Activated CD4-positive, alpha-beta memory T cell treated with anti-CD3 and anti-CD28 coated beads, Interleukin-2, amount 10 ng/mL, durations not matched to agents 7 days and 5 days (primary cell): Measurements from ENCODE around the gene DZIP1L. TPM values are rescaled to one million over a fixed set of nuclear protein-coding genes. Genes with fewer than 3 reads are reported as not detected.

Source experiments
- CTCF ChIA-PET: fragments of 350-600 bp; sonication (Branson Sonifier 250); formaldehyde crosslinking; loops from one replicate; lab custom pipeline; 2021; ENCODE audit warnings: antibody characterized with exemption, inconsistent platforms; lab: Charles Lee
- POLR2A ChIA-PET: fragments of 350-600 bp; sonication (Branson Sonifier 250); formaldehyde crosslinking; loops from one replicate; lab custom pipeline; 2021; ENCODE audit warnings: antibody characterized with exemption; lab: Charles Lee
- DNase-seq: peaks from one replicate; pipeline ENCODE4 v3.0.0-alpha.2; 2020
- H3K27ac Mint-ChIP-seq: one replicate; pipeline ENCODE4 v1.8.0; 2021; ENCODE audit warnings: mild to moderate bottlenecking, mixed read lengths
- H3K27me3 Mint-ChIP-seq: one replicate; pipeline ENCODE4 v1.8.0; 2021; ENCODE audit warnings: mixed read lengths
- H3K36me3 Mint-ChIP-seq: one replicate; pipeline ENCODE4 v1.8.0; 2021; ENCODE audit warnings: low read depth, mixed read lengths
- H3K4me1 Mint-ChIP-seq: one replicate; pipeline ENCODE4 v1.8.0; 2021; ENCODE audit warnings: mixed read lengths
- H3K4me3 Mint-ChIP-seq: one replicate; pipeline ENCODE4 v1.8.0; 2021; ENCODE audit warnings: mild to moderate bottlenecking, mixed read lengths
- H3K9me3 Mint-ChIP-seq: one replicate; pipeline ENCODE4 v1.8.0; 2021; ENCODE audit warnings: mixed read lengths
- total RNA-seq, 2 experiments: library from RNA; stranded (reverse); gene quantifications; one replicate each; pipeline ENCODE4 v1.2.3, GENCODE V29; 2021

Gene DZIP1L
- total RNA-seq, 2 experiments from 2014 or later, result 0.05 TPM; not detected in 1

GRCh38 chr3:138036572-138036971, 78.8 kb downstream of the DZIP1L start:
- peaks cover 34% of the 10 kb centered on the region for H3K27me3 Mint-ChIP-seq
- ChIA-PET POLR2A (no interaction called here), CTCF (no interaction called here)
- no peaks in the 10 kb centered on the region for H3K36me3 Mint-ChIP-seq
- H3K9me3 Mint-ChIP-seq, result no peaks in the 10 kb centered on the region
- no peaks in the 10 kb centered on the region for H3K4me1 Mint-ChIP-seq
- no peak overlapping the region for H3K4me3 Mint-ChIP-seq
- no peak overlapping the region for H3K27ac Mint-ChIP-seq
- no peak for DNase-seq

GRCh38 chr3:138034918-138035317, 80.5 kb downstream of the DZIP1L start:
- Mint-ChIP-seq H3K36me3 (no peaks in the 10 kb centered on the region), H3K4me1 (no peaks in the 10 kb centered on the region), H3K27ac (no peak overlapping the region), H3K9me3 (no peaks in the 10 kb centered on the region), H3K27me3 (peaks cover 23% of the 10 kb centered on the region), H3K4me3 (no peak overlapping the region)
- ChIA-PET POLR2A (no interaction called here), CTCF (no interaction called here)
- no peak for DNase-seq

GRCh38 chr3:138033202-138033691, 82.2 kb downstream of the DZIP1L start:
- Mint-ChIP-seq H3K36me3 (no peaks in the 10 kb centered on the region), H3K27ac (no peak overlapping the region), H3K27me3 (peaks cover 21% of the 10 kb centered on the region), H3K4me1 (no peaks in the 10 kb centered on the region), H3K4me3 (no peak overlapping the region), H3K9me3 (no peaks in the 10 kb centered on the region)
- DNase-seq, result no peak
- POLR2A ChIA-PET, result no interaction called here
- CTCF ChIA-PET, result no interaction called here

GRCh38 chr3:138032567-138032966, 82.8 kb downstream of the DZIP1L start:
- POLR2A ChIA-PET, result no interaction called here
- Mint-ChIP-seq H3K4me1 (no peaks in the 10 kb centered on the region), H3K27me3 (peaks cover 17% of the 10 kb centered on the region), H3K36me3 (no peaks in the 10 kb centered on the region), H3K27ac (no peak overlapping the region), H3K9me3 (no peaks in the 10 kb centered on the region), H3K4me3 (no peak overlapping the region)
- no peak for DNase-seq
- CTCF ChIA-PET, result no interaction called here

- Mint-ChIP-seq H3K27me3 (peaks cover 19% of the 10 kb centered on the region), H3K9me3 (no peaks in the 10 kb centered on the region), H3K4me3 (no peak overlapping the region), H3K36me3 (no peaks in the 10 kb centered on the region), H3K4me1 (no peaks in the 10 kb centered on the region), H3K27ac (no peak overlapping the region)
- no peak for DNase-seq
- ChIA-PET CTCF (no interaction called here), POLR2A (no interaction called here)
Measured at GRCh38 chr3:138031536-138031935, 83.9 kb downstream of the DZIP1L start.

- H3K36me3 Mint-ChIP-seq, result no peaks in the 10 kb centered on the region
- ChIA-PET POLR2A (no interaction called here), CTCF (no interaction called here)
- H3K27me3 Mint-ChIP-seq, result peaks cover 18% of the 10 kb centered on the region
- no peaks in the 10 kb centered on the region for H3K4me1 Mint-ChIP-seq
- H3K4me3 Mint-ChIP-seq, result no peak overlapping the region
- no peaks in the 10 kb centered on the region for H3K9me3 Mint-ChIP-seq
- no peak for DNase-seq
- no peak overlapping the region for H3K27ac Mint-ChIP-seq
Measured at GRCh38 chr3:138030734-138031280, 84.6 kb downstream of the DZIP1L start.

GRCh38 chr3:138027821-138028220, 87.6 kb downstream of the DZIP1L start:
- DNase-seq, result no peak
- H3K27ac Mint-ChIP-seq, result no peak overlapping the region
- H3K4me1 Mint-ChIP-seq, result no peaks in the 10 kb centered on the region
- H3K9me3 Mint-ChIP-seq, result no peaks in the 10 kb centered on the region
- H3K36me3 Mint-ChIP-seq, result no peaks in the 10 kb centered on the region
- H3K27me3 Mint-ChIP-seq, result peaks cover 9% of the 10 kb centered on the region
- POLR2A ChIA-PET, result no interaction called here
- CTCF ChIA-PET, result no interaction called here
- no peak overlapping the region for H3K4me3 Mint-ChIP-seq

- Mint-ChIP-seq H3K27me3 (peaks cover 5% of the 10 kb centered on the region), H3K27ac (no peak overlapping the region), H3K9me3 (no peaks in the 10 kb centered on the region), H3K4me3 (no peak overlapping the region), H3K36me3 (no peaks in the 10 kb centered on the region), H3K4me1 (no peaks in the 10 kb centered on the region)
- DNase-seq, result no peak
- ChIA-PET CTCF (no interaction called here), POLR2A (no interaction called here)
Measured at GRCh38 chr3:138025553-138025952, 89.9 kb downstream of the DZIP1L start.

GRCh38 chr3:138023754-138024153, 91.7 kb downstream of the DZIP1L start:
- Mint-ChIP-seq H3K27me3 (peaks cover 5% of the 10 kb centered on the region), H3K36me3 (no peaks in the 10 kb centered on the region), H3K9me3 (no peaks in the 10 kb centered on the region), H3K27ac (no peak overlapping the region), H3K4me3 (no peak overlapping the region), H3K4me1 (no peaks in the 10 kb centered on the region)
- ChIA-PET CTCF (no interaction called here), POLR2A (no interaction called here)
- DNase-seq, result no peak

- CTCF ChIA-PET, result no interaction called here
Measured at GRCh38 chr3:138019281-138020069, 95.9 kb downstream of the DZIP1L start.

GRCh38 chr3:138016065-138016464, 99.3 kb downstream of the DZIP1L start:
- no peak for DNase-seq
- H3K27me3 Mint-ChIP-seq, result peaks cover 3% of the 10 kb centered on the region
- no peaks in the 10 kb centered on the region for H3K9me3 Mint-ChIP-seq
- no peaks in the 10 kb centered on the region for H3K4me1 Mint-ChIP-seq
- no peak overlapping the region for H3K4me3 Mint-ChIP-seq
- ChIA-PET POLR2A (no interaction called here), CTCF (no interaction called here)
- H3K36me3 Mint-ChIP-seq, result no peaks in the 10 kb centered on the region
- no peak overlapping the region for H3K27ac Mint-ChIP-seq

More at GRCh38 chr3:138019281-138020069, 95.9 kb downstream of the DZIP1L start:
- Mint-ChIP-seq H3K4me1 (no peaks in the 10 kb centered on the region), H3K27ac (no peak overlapping the region), H3K36me3 (no peaks in the 10 kb centered on the region), H3K4me3 (no peak overlapping the region), H3K9me3 (no peaks in the 10 kb centered on the region), H3K27me3 (no peaks in the 10 kb centered on the region)
- DNase-seq, result no peak
- POLR2A ChIA-PET, result interaction anchor here (0.9 kb wide), 1 partner anchor 9 kb away, joined by 3 read pairs; no protein-coding TSS in a partner anchor

GRCh38 chr3:138012526-138012925, 102.9 kb downstream of the DZIP1L start:
- CTCF ChIA-PET, result no interaction called here
- no peaks in the 10 kb centered on the region for H3K9me3 Mint-ChIP-seq
- DNase-seq, result no peak
- H3K27me3 Mint-ChIP-seq, result peaks cover 3% of the 10 kb centered on the region
- no peak overlapping the region for H3K4me3 Mint-ChIP-seq
- H3K27ac Mint-ChIP-seq, result no peak overlapping the region
- POLR2A ChIA-PET, result interaction anchor here (0.6 kb wide), 1 partner anchor 462 kb away, joined by 3 read pairs; no protein-coding TSS in a partner anchor
- no peaks in the 10 kb centered on the region for H3K4me1 Mint-ChIP-seq
- H3K36me3 Mint-ChIP-seq, result no peaks in the 10 kb centered on the region
